Stimulated activated CD4-positive, alpha-beta T cell treated with anti-CD3 and anti-CD28 coated beads, Interleukin-1b, Interleukin-23, amount 100 ng/mL, for 4 hours (primary cell): ENCODE measurements around the gene PLET1.

ENCODE experiments used
- DNase-seq, 2 donors: peaks; one replicate each; pipeline ENCODE4 v3.0.0-alpha.2; 2020; ENCODE audit warnings: low read depth in 2 of 2

The PLET1 gene, protein sequence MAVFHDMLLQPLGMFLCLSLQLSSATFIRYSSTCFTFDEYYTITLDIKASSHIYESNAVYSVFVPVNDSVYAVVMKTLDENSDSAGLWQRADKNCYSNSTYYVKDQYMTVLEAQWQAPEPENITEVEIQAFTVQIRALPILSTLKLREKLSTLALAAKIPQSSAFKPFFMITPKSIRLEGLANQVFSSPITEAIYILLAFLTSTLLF

GRCh38 chr11:112260490-112260889, at the start of gene PLET1:
Gene PLET1, minus strand, starts transcription at chr11:112260860. Its CDS starts 271 bp downstream, at chr11:112260589.
- DNase-seq = no peak

GRCh38 chr11:112310419-112310818, 49.8 kb upstream of the PLET1 start:
- no peak for DNase-seq

DNA sequence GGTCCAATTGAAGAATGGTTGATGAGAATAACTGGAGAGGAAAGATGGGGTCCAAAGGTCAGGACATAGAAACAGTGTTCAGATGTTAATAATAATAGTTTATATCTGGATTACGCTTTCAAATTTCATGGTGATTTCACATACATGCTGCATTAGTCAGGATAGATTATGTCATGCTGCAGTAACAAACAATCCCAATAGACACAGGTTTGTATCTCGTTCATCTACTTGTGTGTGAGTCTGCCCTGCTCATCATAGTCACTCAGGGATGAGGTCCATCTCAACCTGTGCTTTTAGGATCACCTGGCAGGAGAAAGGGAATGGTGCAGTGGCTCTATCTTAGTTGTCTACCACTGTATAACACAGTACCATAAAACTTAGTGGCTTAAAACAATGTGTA, 48.0 kb upstream of the PLET1 start:
- DNase-seq = no peak

DNA sequence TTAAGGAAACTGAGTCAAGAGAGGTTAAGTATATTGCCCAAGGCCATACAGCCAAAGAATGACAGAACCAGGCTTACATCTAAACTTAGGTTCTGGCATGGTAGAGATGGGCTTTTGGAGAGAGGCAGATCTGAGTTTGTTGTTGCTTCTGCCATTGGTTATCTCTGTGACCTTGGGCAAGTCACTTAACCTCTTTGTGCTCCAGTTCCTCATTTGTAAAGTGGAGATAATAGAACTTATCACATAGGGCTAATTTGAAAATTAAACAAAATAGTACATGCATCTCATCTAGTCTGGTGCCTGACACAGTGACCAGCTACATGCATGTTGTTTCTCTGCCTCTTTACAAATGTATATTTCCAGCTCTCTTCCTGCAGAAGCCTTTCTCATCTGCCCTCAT, 47.0 kb upstream of the PLET1 start:
- DNase-seq = no peak

- no peak for DNase-seq
Observed at GRCh38 chr11:112306230-112306629, 45.6 kb upstream of the PLET1 start.

DNA sequence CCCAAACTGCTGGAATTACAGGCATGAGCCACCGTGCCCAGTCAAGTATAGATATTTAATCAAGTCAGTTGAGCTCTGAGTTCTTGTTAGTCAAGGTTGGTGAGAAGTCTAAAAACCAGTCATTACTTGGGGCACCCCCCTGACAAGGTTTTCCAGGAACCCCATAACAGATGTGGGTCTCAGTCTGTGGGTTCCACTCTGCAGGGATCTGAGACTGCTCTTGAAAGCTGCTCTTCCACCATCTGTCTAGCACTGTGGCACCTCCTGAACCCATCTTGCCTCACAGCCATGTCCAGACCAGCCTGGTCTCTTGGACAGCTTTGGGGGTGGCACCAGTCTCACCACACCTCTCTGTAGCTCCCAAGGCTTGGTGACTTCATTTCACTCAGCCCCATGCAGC, 44.3 kb upstream of the PLET1 start:
- no peak for DNase-seq

DNA sequence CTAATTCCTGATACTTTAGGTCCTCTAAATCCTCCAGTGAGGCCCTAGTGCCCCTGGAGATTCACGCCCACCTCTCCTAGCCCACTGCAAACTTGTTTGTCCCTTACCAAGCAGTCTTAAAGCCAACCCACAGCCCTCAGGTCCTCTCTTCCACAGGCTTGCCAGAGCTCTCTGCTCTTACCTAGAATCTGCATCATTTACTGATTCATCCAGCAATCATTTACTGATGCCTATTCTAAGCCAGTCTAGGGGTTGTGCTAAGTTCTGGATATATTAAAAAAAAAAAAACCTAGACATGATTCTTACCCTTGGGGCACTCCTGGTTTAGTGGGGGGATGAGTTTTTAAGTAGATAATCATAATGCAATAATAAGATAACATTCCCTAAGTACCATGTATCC, 43.0 kb upstream of the PLET1 start:
- no peak for DNase-seq

DNA sequence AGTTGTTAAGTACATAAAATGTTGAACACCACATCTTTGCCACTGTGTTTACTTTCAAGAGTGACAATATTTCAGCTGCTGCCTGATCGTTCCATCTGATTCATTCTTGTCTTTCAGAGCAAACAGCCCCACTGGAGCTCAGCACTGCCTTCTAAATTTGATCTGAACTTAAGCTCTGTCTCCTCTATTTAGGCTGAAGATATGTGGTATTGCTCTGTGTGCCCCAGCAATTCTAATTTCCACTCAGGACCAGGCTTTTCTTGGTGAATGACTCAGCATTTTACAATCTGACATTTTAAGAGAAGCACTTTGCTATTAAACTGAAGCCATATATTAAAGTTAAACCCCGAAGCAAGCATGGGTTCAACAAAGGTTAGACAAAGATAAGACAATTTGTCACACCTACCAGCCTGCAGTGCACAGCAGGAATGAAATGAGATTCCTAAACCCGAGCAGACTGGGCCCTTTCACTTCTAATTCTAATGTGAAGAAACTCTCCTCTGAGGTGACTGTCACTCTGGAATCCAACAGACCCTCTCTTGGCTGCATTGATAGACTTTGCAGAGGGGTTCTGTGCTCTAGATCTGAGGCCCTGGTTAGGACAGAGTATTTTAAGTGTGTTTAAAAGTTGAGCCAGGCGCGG, 41.7 kb upstream of the PLET1 start:
- no peak for DNase-seq

DNA sequence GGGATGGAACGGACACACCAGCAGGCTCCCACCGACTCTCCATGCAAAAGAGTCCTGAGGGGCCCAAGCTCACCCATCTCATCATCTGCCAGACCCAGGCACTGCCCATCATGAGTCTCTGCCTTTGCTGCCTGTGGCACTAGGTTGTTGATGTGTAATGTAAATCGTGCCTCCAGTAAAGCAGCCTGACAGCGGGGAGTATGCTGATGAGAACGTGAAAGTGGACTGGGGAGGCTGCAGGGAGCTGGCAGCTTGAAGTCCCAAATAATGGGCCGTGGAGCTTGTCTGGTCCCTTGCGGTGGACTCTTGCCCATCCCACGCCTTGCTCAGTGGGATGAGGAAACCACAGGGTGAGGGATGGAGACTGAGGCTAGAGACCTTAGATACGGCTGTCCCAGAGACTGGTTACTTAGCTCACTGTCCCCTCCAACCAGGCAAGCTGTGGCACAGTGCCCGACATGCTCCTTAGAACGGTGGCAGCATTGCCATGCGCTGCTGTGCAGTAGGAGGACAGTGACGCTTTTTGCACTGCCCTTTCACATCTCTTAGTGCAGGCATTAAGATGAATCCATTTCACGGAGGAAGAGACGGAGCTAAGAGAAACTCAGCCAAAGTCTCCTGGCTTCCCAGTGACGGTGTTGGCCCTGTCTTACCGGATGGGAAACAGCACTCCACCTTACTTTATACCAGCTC, 39.6 kb upstream of the PLET1 start:
- no peak for DNase-seq

GRCh38 chr11:112298535-112298934, 37.9 kb upstream of the PLET1 start:
- no peak for DNase-seq

DNA sequence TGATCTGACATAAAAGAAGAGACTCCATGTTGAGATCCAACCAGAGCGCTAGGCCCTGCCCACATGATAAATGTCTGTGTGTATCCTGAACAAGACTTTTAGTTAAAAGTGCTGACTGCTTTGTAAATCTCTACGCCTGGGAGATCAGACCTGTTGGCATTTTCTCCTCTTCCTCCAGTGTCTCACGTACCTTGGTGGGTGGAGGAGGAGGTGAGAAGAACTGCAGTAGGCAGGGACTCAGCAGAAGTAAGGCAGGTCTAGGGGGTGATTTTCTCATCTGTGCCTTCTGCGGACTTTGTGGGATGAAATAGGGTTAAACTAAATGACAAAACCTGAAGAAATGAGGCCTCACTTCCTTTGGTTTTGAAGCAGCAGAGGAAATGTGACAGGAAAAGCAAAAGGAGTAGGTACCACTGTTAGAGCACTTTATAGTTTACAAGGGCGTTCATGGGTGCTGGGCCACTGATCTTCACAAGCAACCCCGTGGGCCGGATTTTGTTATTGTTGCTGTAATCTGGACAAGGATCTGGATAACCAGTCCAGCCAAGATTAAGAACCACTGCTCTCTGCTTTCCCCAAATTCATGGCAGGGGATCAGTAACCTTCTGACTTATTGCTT, 36.7 kb upstream of the PLET1 start:
- DNase-seq = peak in 1 of 2 donors; percentile 16

DNA sequence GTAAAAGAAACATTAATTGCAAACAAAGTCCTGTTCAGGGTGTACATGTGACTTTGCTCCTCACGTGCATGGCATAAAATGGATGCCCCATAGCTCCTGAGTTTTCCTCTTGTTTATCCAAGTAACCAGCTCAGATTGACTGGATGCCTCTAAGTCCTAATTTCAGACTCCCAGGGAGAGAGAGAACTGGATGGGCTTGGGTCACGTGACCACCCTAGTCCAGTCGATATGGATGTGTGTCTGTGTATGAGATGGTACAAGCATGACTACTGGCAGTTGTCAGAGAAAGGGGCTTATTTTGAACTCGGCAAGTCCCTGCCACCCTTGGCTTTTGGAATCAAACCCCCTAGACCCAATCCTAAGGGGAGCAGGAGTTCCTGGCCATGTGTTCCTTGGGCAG, 35.4 kb upstream of the PLET1 start:
- no peak for DNase-seq

GRCh38 chr11:112294688-112295340, 34.2 kb upstream of the PLET1 start:
- DNase-seq = no peak

GRCh38 chr11:112293614-112294013, 33.0 kb upstream of the PLET1 start:
- DNase-seq = no peak

GRCh38 chr11:112292785-112293407, 32.2 kb upstream of the PLET1 start:
- DNase-seq = no peak

GRCh38 chr11:112292188-112292587, 31.5 kb upstream of the PLET1 start:
- no peak for DNase-seq

GRCh38 chr11:112291191-112291590, 30.5 kb upstream of the PLET1 start:
- DNase-seq = no peak

GRCh38 chr11:112290493-112290850, 29.8 kb upstream of the PLET1 start:
- no peak for DNase-seq

- DNase-seq = peak; percentile 72 to 86
Observed at GRCh38 chr11:112289588-112290492, 29.2 kb upstream of the PLET1 start.

GRCh38 chr11:112288021-112288420, 27.4 kb upstream of the PLET1 start:
- no peak for DNase-seq

- DNase-seq = no peak
Observed at GRCh38 chr11:112285841-112286311, 25.2 kb upstream of the PLET1 start.
